KOPT-K1 (cell line): ENCODE data around the gene ZNF334.

ENCODE experiments used
- H3K27ac ChIP-seq: fragments of 200-600 bp; sonication (generic); 2 replicates; pipeline ENCODE4 v1.5.1; 2016; ENCODE audit warnings: antibody characterized with exemption, mild to moderate bottlenecking, low read depth, low read length; ENCODE audit not compliant: poor library complexity, severe bottlenecking
- H3K36me3 ChIP-seq: fragments of 200-600 bp; sonication (generic); 2 replicates; pipeline ENCODE4 v1.5.1; 2017; ENCODE audit warnings: antibody characterized with exemption, mild to moderate bottlenecking, low read length, moderate library complexity; ENCODE audit not compliant: insufficient read depth
- H3K9me3 ChIP-seq: fragments of 200-600 bp; sonication (generic); 2 replicates; pipeline ENCODE4 v1.5.1; 2017; ENCODE audit warnings: antibody characterized with exemption, low read length, mild to moderate bottlenecking; ENCODE audit not compliant: insufficient read depth, poor library complexity, severe bottlenecking

The ZNF334 gene

GRCh38 chr20:46483879-46484278 is 29.5 kb downstream of the ZNF334 start:
- Histone ChIP-seq H3K36me3 (no peaks in the 10 kb centered on the region), H3K27ac (no peak overlapping the region), H3K9me3 (no peaks in the 10 kb centered on the region)

- no peaks in the 10 kb centered on the region for H3K36me3 ChIP-seq
- no peak overlapping the region for H3K27ac ChIP-seq
- no peaks in the 10 kb centered on the region for H3K9me3 ChIP-seq
Measured at GRCh38 chr20:46482864-46483263, 30.5 kb downstream of the ZNF334 start.

GRCh38 chr20:46477640-46478039 is 35.7 kb downstream of the ZNF334 start:
- Histone ChIP-seq H3K36me3 (no peaks in the 10 kb centered on the region), H3K27ac (no peak overlapping the region), H3K9me3 (no peaks in the 10 kb centered on the region)

- H3K9me3 ChIP-seq = no peaks in the 10 kb centered on the region
- H3K27ac ChIP-seq = no peak overlapping the region
- H3K36me3 ChIP-seq = no peaks in the 10 kb centered on the region
Measured at GRCh38 chr20:46477225-46477624, 36.1 kb downstream of the ZNF334 start.

- no peak overlapping the region for H3K27ac ChIP-seq
- H3K36me3 ChIP-seq = no peaks in the 10 kb centered on the region
Measured at GRCh38 chr20:46468508-46468907, 44.9 kb downstream of the ZNF334 start.

GRCh38 chr20:46464451-46464850 is 48.9 kb downstream of the ZNF334 start:
- Histone ChIP-seq H3K9me3 (no peaks in the 10 kb centered on the region), H3K27ac (no peak overlapping the region), H3K36me3 (no peaks in the 10 kb centered on the region)

More at GRCh38 chr20:46468508-46468907, 44.9 kb downstream of the ZNF334 start:
- H3K9me3 ChIP-seq = peaks cover 6% of the 10 kb centered on the region

- H3K36me3 ChIP-seq = no peaks in the 10 kb centered on the region
- H3K27ac ChIP-seq = no peak overlapping the region
- H3K9me3 ChIP-seq = no peaks in the 10 kb centered on the region
Measured at GRCh38 chr20:46463852-46464251, 49.5 kb downstream of the ZNF334 start.

- Histone ChIP-seq H3K36me3 (no peaks in the 10 kb centered on the region), H3K27ac (no peak overlapping the region), H3K9me3 (peaks cover 17% of the 10 kb centered on the region)
Measured at GRCh38 chr20:46461808-46462207, 51.6 kb downstream of the ZNF334 start.

GRCh38 chr20:46458866-46459750 is 54.3 kb downstream of the ZNF334 start:
- peaks cover 33% of the 10 kb centered on the region for H3K9me3 ChIP-seq
- H3K27ac ChIP-seq = no peak overlapping the region
- H3K36me3 ChIP-seq = no peaks in the 10 kb centered on the region

- Histone ChIP-seq H3K36me3 (no peaks in the 10 kb centered on the region), H3K9me3 (peaks cover 33% of the 10 kb centered on the region), H3K27ac (no peak overlapping the region)
Measured at GRCh38 chr20:46456255-46457028, 56.9 kb downstream of the ZNF334 start.

GRCh38 chr20:46455729-46456128 is 57.6 kb downstream of the ZNF334 start:
- Histone ChIP-seq H3K27ac (no peak overlapping the region), H3K9me3 (peaks cover 33% of the 10 kb centered on the region)

More at GRCh38 chr20:46455729-46456128, 57.6 kb downstream of the ZNF334 start:
- no peaks in the 10 kb centered on the region for H3K36me3 ChIP-seq
